Measurements from ENCODE around the gene GNB1.

DNA sequence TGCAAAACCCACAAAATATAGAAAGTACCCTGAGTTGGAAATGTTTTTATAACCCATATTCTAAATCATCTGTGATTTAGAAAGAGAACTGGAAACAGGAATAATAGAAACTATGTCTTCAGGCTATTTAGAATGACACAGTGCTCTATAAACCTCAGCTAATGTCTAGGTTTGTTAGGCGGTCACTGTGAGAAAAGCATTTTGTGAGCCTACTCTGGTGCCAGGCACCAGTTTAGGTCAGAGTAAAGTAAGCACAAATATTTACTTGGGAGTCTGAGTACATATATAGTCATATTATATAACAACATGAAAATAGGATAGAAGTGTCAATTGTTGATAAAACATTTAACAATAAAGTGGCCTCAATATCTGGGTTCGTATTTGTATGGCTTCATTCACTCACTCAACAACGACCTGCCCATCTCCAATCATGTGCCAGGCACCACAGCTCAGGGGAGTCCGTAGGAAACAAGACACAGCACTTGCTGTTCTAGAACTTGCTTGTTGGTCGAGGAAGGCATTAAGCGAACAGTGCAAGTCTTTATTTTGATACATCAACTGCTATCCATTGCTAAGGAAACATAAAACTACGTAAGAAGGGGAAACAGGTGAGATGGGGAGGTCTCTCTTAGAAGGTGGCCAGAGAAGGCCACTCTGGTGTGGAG, 37.2 kb downstream of the GNB1 start:
- no peak for TF ChIP-seq CTCF (IDR thresholded peaks at IDR 0.05)
- no peak for TF ChIP-seq EP300 (IDR thresholded peaks at IDR 0.05)
- TF ChIP-seq POLR2A (IDR thresholded peaks at IDR 0.05), result no peak
